Measurements from ENCODE around the gene ZFP14.

DNA sequence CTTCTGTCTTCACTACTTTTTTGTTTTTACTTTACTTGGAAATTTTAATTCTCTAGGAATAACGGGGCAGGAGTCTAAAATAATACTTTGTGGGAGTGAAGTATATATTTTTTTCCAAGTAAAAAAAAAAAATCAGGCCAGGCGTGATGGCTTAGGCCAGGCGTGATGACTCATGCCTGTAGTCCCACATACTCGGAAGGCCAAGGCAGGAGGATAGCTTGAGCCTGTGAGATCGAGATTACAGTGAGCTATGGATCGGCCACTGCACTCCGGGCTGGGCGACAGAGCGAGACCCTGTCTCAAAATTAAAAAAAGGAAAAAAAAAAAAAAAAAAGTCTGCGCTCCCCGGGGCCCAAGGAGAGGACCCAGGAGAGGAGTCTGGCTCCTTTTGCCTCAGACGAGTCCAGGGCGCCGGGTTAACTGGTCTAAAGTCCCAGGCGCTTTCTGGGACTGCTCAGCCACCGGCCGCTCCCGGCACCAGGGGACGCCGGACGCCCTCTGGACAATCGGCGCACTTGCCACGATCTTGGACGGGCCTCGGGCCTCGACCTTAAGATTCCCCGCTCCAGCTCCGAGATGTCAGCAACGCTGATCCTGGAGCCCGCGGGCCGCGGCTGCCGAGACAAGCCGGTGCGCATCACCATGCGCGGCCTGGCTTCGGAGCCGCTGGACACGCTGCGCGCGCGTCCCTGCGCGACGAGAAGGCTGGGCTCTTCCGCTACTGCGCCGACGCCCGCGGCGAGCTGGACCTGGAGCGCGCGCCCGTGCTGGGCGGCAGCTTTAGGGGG lies 42.2 kb upstream of the ZFP14 start:
- TF ChIP-seq, protein P1, sequence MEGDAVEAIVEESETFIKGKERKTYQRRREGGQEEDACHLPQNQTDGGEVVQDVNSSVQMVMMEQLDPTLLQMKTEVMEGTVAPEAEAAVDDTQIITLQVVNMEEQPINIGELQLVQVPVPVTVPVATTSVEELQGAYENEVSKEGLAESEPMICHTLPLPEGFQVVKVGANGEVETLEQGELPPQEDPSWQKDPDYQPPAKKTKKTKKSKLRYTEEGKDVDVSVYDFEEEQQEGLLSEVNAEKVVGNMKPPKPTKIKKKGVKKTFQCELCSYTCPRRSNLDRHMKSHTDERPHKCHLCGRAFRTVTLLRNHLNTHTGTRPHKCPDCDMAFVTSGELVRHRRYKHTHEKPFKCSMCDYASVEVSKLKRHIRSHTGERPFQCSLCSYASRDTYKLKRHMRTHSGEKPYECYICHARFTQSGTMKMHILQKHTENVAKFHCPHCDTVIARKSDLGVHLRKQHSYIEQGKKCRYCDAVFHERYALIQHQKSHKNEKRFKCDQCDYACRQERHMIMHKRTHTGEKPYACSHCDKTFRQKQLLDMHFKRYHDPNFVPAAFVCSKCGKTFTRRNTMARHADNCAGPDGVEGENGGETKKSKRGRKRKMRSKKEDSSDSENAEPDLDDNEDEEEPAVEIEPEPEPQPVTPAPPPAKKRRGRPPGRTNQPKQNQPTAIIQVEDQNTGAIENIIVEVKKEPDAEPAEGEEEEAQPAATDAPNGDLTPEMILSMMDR (IDR thresholded peaks at IDR 0.05): no peak
- TF ChIP-seq POLR2A (IDR thresholded peaks at IDR 0.05): peak in 1 of 2 donors; percentile 44
